Pons (tissue), 1 donor: ENCODE results near the gene ZNF234.
"Not testable (repeated sequence)": the region's sequence is repeated elsewhere in the genome, so short reads cannot be mapped to it uniquely, and the experiment has no call there.

ENCODE experiments used
- DNase-seq: peaks from one replicate; pipeline ENCODE4 v3.0.0-alpha.2; 2016; ENCODE audit warnings: low spot score

The ZNF234 gene

GRCh38 chr19:44182145-44182544, 40.8 kb downstream of the ZNF234 start:
- no peak for DNase-seq

GRCh38 chr19:44190020-44190419, 48.7 kb downstream of the ZNF234 start:
- DNase-seq: no peak

- no peak for DNase-seq
These were observed 50.8 kb downstream of the ZNF234 start for GRCh38 chr19:44192127-44192526.

GRCh38 chr19:44196772-44197171, 55.4 kb downstream of the ZNF234 start:
- no peak for DNase-seq

GRCh38 chr19:44202470-44202869, 61.1 kb downstream of the ZNF234 start:
- no peak for DNase-seq

- DNase-seq: no peak
These were observed 61.6 kb downstream of the ZNF234 start for GRCh38 chr19:44202974-44203373.

- not testable (repeated sequence) for DNase-seq
These were observed 62.5 kb downstream of the ZNF234 start for GRCh38 chr19:44203877-44204276.

GRCh38 chr19:44204772-44205171, 63.4 kb downstream of the ZNF234 start:
- DNase-seq: no peak

- DNase-seq: peak; percentile 94
These were observed 65.9 kb downstream of the ZNF234 start for GRCh38 chr19:44207126-44207803.
